RCC 7860 (cell line): ENCODE results near the gene CMBL.
"Not testable (repeated sequence)": the region's sequence is repeated elsewhere in the genome, so short reads cannot be mapped to it uniquely, and the experiment has no call there.

Source experiments
- DNase-seq: peaks from one replicate; pipeline ENCODE4 v3.0.0-alpha.2; 2015; ENCODE audit warnings: low spot score
- FAIRE-seq: peaks from 2 replicates; lab custom pipeline; 2012; peaks lifted over from hg19 to GRCh38; lab: Jason Lieb, UNC

The CMBL gene

GRCh38 chr5:10262995-10263394 is 44.7 kb downstream of the CMBL start:
- FAIRE-seq (no peak), DNase-seq (no peak)

DNA sequence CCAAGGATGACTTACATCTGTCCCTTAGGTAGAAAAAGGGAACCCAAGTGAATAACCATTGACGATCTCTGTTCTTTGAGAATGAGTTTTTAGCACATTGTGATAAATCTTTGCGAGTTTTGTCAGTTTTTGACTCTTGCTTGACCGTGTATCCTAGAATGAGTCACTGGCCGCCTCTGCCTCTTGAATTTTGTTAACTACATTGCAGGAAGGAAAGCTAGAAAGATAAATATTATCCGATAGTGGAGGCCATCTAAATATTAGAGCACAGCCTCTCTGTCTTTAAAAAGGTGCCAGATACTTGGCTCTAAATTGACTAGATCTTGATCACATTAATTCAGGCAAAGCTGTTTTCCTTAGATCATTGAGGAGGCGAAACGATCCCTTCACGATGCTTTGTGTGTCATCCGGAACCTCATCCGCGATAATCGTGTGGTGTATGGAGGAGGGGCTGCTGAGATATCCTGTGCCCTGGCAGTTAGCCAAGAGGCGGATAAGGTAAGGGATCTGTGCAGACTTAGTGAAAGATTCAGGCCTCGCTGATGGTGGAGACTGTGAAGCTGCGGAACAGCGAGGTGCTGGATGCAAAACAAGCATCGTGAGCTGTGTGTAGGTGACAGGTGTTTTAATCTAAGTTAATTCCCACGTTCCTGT is 45.5 kb downstream of the CMBL start:
- no peak for FAIRE-seq
- DNase-seq = no peak

DNA sequence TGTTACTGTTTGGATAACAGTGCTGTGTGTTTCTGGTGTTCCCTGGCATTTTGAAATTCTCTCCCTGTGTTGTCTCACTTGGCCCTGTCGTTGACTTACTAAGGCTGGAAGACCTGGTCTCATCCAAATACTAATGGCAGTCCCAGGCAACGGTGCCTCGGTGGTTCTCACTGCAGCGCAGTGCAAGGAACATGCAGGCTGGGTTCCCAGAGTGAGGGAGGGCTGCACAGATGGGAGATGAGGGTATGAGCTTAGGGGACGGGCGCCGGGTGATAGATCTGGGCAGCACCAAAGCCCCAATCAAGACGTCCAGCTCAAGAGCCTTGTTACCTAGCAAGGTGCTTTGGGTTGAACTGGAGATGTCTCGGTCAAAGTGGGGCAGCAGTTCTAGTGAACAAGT is 46.6 kb downstream of the CMBL start:
- no peak for FAIRE-seq

DNA sequence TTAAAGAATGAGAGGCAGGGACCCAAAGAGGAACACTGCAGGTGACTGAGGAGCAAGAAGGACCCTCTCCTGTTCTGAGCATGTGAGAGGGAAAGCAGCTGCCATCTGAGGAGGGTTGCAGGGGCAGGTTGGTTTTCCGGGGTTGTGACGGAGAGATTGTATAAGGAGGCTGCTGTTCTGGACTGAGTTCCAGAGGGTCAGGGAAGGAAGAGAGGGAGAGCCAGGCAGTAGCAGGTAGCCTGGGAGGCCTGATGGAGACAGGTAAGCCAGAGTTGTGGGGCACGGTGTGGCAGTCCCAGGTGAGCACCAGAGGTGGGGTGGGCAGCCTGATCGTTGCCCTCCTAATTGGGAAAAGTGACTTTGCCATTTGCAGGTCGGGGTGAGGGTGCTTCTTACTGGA is 47.8 kb downstream of the CMBL start:
- DNase-seq (no peak), FAIRE-seq (no peak)

More for the DNA sequence above, 46.6 kb downstream of the CMBL start:
- no peak for DNase-seq

GRCh38 chr5:10257870-10258269 is 49.8 kb downstream of the CMBL start:
- DNase-seq = no peak
- no peak for FAIRE-seq

GRCh38 chr5:10254686-10255085 is 53.0 kb downstream of the CMBL start:
- no peak for FAIRE-seq
- DNase-seq = no peak

DNA sequence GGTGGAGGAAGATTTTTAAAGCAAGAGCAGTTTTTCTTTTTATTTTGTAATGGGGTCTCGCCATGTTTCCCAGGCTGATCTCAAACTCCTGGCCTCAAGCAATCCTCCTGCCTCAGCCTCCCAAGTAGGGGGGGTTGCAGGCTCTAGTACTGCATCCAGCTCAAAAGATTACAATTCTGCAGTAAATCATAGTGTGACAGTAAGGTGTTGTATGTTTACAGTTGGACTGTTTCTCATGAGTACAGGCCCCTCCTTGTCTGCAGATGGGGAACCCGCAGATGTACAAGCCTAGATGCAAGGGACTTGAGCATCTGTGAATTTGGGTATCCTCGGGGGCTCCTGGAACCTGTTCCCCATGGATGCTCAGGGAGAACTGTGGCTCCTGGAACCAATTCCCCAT is 54.3 kb downstream of the CMBL start:
- no peak for FAIRE-seq
- no peak for DNase-seq

DNA sequence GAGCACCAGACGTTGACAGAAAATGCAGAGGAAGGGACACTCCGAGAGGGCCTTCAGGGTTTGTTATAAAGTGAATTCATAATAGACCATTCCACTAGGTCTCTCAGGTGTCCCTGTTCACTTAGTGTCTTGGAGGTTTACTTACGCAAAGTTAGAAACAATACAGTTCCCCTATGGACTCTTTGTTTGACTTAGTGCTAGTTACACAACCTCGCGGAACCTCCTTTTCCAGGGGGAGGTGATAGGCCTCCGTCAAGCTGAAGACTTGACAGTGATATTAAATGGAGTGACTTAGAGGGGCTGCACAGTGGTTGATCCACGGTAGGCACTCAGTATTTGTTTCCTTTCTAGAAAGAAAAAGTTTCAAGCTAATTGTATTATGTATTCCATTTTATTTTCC is 56.3 kb downstream of the CMBL start:
- FAIRE-seq = no peak
- DNase-seq = no peak

DNA sequence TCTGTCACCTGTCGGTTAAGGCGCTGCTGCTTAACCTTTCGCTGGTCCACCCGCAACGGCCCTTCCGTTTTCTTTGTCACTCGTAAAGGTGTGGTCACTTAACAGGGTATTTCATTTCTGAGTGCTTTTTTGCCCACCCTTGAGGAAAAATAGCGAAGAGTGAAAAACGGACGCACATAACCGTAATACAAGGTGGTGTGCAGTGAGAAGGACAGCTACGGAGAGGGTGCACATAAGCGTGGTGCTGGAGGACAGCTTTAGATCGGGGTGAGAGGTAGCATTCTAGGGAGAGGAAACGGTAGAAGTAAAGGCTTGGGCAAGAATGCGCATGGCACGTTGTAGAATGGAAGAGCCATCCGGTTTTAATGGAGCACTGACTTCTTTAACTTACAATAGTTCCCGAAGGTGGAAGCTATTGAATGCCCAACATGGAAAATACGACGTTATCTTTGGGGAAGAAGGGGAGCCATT is 56.9 kb downstream of the CMBL start:
- FAIRE-seq (no peak), DNase-seq (peak; percentile 36)

- FAIRE-seq = peak; percentile 82
- peak; percentile 98 for DNase-seq
Measured at GRCh38 chr5:10249948-10250805, 57.5 kb downstream of the CMBL start, which contains the start of gene CCT5. TSS of gene CCT5 (plus strand) at chr5:10250280. CDS start at chr5:10250341, 61 bp downstream.

DNA sequence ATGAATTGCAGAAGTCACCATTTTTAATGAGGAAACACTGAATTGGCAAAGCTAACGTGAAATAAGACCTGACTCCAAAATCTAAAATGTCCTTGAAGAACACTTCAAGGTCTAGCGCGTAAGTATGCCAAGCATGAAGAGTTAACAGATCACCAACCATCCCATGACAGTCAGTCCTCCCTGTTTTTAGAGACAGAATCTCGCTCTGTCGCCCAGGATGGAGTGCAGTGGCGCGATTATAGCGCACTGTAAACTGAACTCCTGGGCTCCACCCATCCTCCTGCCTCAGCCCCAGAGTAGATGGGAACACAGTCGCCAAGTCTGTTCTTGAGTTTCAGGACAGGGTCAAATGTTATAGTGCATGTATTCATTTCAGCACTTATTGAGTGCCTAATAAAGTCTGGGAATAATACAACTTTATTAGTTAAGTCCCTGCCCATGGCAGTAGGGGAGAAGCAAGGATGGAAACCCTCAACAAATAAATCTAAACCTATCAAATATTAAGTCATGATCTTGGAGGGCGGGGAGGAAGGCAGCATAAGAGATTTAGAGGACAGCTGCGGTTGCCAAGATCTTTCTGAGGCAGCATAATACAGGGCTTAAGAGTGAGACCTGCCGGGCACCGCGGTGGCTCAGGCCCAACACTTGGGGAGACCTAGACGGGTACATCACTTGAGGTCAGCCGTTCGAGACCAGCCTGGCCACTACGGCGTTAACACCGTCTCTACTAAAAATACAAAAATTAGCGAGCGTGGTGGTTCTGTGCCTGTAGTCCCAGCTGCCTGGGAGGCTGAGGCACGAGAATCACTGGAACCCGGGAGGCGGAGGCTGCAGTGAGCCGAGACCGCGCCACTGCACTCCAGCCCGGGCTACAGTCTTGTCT is 59.1 kb downstream of the CMBL start:
- FAIRE-seq = no peak
- DNase-seq = peak; percentile 28

DNA sequence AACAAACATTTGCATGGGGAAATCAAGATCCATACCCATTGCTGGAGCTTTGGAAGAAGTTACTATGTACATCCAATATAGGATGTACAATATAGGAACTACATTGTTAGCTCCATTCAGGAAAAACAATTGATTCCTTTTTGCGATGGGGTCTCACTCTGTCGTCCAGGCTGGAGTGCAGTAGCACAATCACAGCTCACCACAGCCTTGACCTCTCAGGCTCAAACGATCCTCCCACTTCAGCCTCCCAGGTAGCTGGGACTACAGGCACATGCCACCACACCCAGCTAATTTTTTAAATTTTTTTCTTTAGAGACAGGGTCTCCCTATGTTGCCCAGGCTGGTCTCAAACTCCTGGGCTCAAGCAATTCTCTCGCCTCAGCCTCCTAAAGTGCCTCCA is 60.5 kb downstream of the CMBL start:
- DNase-seq, FAIRE-seq: not testable (repeated sequence)

GRCh38 chr5:10246761-10247160 is 60.9 kb downstream of the CMBL start:
- FAIRE-seq (no peak), DNase-seq (no peak)

GRCh38 chr5:10244342-10244944 is 63.3 kb downstream of the CMBL start:
- DNase-seq = no peak

GRCh38 chr5:10243660-10244240 is 64.0 kb downstream of the CMBL start:
- peak; percentile 75 for FAIRE-seq
- peak; percentile 8 for DNase-seq

More at GRCh38 chr5:10244342-10244944, 63.3 kb downstream of the CMBL start:
- no peak for FAIRE-seq

GRCh38 chr5:10235350-10235749 is 72.4 kb downstream of the CMBL start:
- DNase-seq (peak; percentile 91), FAIRE-seq (peak; percentile 96)

DNA sequence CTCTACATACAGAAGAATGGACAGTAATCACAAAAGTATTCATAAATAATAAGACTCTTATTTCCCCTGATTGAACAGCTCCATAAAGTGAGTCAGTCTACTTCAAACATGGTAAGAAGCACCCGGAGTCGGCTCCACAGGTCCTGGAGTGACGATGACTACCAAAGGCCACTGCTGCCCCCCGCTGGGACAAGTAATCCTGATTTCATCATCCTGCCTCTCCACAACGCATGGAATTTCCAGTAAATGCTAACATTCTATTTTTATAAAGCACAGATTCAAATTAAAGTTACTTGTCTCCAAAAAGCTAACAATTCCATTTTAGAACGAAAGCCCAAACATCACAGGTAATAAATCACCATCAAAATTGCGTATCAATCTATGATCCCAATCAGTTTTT is 74.2 kb downstream of the CMBL start:
- peak; percentile 95 for DNase-seq
- FAIRE-seq = peak; percentile 96

GRCh38 chr5:10233011-10233410 is 74.7 kb downstream of the CMBL start:
- no peak for DNase-seq
- FAIRE-seq = no peak

- no peak for FAIRE-seq
- no peak for DNase-seq
Measured at GRCh38 chr5:10232386-10232785, 75.3 kb downstream of the CMBL start.
